CD4-positive, alpha-beta T cell treated with Interleukin-2 at 100 ng/mL for 4 hours (primary cell): ENCODE data around the gene ZFYVE9.

Source experiments
- DNase-seq: peaks from one replicate; pipeline ENCODE4 v3.0.0-alpha.2; 2020; ENCODE audit warnings: low spot score

Gene ZFYVE9

DNA sequence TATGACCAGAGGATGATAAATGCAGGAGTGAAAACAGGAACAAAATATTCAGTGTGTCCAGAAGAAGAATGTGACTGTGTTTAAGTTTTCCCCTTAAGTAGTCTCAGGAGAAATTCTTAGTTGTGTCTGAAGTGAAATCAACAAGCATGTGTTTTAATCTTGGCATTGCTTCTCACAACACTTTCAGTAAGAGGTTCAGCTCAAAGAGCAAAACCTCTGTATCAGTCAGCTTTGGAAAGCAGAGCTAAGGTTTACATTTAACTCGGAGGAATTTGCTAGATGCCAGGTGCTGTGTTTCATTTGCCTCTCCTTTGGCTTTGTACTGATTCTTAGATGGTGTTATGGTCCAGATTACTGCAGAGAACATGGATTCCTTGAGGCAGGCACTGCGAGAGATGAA, 195.6 kb downstream of the ZFYVE9 start:
- DNase-seq = no peak

- DNase-seq = no peak
Measured at GRCh38 chr1:52341655-52342260, 199.9 kb downstream of the ZFYVE9 start.

DNA sequence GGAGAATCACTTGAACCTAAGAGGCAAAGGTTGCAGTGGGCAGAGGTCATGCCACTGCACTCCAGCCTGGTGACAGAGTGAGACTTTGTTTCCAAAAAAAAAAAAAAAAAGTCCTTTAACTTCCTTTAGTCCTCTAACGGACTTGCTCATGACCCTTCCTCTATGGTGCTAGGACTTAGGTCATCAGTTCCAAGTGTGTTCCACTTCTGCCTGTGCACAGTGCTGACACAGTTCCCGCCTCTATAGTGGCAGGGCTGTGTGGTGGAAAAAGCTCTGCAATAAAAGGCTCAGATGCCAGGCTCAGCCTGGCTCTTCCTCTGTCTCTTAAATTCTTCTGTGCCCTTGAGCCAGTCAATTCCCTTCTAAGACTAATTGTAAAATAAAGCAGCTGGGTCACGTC, 202.1 kb downstream of the ZFYVE9 start:
- no peak for DNase-seq

- no peak for DNase-seq
Measured at GRCh38 chr1:52345252-52345651, 203.4 kb downstream of the ZFYVE9 start.

DNA sequence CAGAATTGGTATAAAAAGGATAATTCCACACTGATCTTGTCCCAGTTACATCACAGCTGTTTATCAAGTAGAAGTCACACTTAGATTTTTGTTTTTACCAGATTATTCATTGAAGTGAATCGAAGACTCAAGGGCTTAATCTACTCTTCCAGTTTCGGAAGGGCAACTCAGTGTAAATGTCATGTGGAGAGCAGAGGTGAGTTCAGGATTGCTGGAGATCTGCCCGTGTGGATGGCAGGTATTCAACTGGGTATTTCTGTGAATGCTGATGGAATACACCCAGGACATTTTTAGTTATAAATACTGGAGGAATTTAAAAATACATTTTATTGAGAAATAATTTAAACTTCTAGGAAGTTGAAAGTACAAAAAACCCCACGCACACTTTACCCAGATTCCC, 204.8 kb downstream of the ZFYVE9 start:
- DNase-seq = no peak

GRCh38 chr1:52348704-52349300, 206.9 kb downstream of the ZFYVE9 start:
- DNase-seq = no peak

DNA sequence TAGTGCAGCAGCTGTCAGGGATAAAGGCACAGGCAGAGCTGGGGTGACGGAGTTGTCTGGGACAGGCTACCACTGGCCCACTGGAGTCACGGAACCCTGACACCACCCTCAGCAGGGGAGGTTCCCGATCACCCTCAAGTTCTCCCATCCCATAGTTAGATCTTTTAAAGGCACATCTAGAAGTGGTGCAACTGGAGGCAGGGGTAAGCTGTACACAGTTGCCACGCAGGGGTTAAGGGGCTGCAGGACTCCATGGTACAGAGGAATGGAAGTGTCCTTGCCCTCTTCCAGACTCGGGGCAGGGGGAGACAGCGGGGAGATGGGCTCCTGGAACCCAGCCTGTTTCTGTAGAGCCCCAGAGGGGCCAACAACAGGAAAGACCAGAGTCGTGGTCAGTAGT, 210.8 kb downstream of the ZFYVE9 start:
- DNase-seq = no peak

GRCh38 chr1:52355436-52355835, 213.5 kb downstream of the ZFYVE9 start:
- DNase-seq = no peak

DNA sequence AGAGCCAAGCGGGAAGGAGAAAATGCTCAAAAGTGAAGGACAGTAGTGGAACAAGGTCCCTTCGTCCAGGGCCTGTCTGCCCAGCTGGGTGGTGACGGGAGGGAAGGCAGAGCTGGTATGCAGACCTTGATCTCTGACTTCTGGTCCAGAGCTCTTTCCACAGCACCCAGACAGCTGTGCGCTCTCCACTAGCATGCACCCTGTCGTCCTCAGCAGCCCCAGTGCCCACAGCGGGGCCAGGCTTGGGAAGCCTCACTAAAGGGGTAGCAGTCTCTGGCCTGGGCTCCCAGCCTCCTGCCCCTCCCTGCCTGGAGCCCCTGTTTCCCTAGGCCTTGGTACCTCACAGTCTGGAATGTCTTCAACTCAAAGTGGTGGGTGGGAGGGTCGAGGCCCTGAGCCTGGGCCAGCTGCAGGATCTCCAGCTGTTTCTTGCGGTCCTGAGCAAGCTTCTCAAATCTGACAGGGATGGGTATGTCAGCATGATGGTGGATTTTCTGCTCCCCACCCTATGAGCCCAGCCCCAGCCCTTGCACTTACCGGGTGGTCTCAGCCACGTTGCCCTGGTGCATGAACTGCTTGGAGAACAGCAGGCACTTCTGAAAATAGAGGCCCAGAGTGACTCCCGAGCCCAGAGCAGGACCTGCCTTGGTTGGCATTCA, 214.1 kb downstream of the ZFYVE9 start:
- no peak for DNase-seq

GRCh38 chr1:52356818-52357355, 215.0 kb downstream of the ZFYVE9 start:
- DNase-seq = no peak

GRCh38 chr1:52357397-52357796, 215.5 kb downstream of the ZFYVE9 start:
- no peak for DNase-seq

GRCh38 chr1:52358851-52359497, 217.1 kb downstream of the ZFYVE9 start:
- DNase-seq = no peak

GRCh38 chr1:52359676-52360594, 218.0 kb downstream of the ZFYVE9 start:
- no peak for DNase-seq

DNA sequence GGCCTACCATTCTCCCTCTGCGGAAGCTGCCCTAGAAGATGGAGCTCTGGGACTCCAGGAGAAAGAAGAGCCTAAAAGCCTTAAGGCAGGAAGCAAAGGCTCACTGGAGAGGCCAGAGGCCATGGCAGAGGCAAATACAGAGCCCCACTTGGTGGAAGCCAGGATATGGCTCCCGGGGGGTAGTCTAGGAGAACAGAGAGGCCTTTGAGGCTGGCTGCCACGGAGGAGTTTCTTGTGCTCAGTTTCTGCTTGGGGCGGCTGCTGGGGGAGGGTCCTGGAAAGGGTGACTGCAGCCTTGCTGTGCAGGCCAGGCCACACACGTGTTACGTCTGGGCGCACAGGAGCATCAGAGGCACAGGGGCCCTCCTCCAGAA, 218.7 kb downstream of the ZFYVE9 start:
- DNase-seq = no peak

DNA sequence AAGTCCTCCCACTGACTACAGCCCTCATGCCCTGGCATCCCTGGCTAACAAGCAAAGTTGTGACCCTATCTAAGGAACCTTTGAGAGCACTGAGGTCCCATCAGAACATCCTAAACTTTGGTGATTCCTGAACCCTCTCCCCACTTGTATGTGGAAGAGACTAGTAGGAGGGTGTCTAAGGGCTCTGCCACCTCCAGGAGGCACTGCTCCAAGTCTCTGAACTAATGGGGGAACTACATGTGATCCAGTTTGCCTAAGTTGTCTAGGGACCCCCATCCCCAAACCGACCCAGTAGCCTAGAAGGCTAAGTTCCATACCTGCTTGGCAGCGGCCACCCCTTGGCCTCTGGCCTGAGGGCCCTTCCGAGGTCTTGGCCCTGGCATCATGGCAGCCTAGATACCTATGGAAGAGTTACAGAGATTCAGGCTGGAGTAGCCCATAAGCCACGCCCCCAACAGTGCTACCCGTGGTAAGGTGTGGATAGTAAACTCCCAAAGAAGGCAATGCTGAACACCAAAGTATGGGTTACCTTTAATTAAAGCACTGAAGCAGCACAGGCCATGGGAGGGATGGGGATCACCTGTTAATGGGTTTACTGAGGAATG, 222.4 kb downstream of the ZFYVE9 start:
- no peak for DNase-seq

- DNase-seq = peak; percentile 18
Measured at GRCh38 chr1:52365071-52365745, 223.3 kb downstream of the ZFYVE9 start.

DNA sequence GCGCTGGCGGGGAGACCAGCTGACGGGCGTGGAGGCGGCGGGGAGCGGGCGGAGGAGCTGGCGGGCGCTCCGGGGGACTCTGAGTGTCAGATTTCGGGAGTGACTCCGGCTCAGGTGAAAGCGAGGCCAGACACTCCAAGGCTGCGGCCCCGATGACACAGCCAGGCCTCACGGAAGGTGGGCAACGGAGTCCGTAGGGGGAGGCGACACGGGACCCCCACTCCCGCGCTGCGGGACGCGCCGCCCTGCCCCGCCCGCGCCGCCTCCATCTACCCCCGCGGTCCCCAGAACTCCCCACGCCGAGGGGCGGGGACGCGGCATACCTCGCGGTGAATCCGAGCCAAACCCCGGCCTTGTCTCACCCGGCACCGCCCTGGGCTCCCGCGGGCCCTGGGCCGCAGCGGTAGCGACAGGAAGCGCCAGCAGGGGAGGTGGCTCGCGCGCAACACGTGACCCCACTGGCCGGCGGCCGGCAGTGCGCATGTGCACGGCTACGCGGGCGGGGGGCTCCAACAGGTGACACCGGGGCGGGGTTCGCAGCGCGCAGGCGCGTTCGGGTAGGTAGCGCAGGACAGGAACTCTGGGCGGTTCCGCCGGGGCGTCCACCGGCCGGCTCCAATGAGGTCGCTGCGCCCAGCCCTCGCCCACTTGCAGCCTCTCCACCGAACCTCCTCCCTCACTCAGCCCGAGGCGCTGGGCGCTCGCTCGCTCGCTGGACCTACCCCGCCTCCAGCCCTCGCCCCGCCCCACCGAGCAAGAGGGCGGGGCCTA, 224.0 kb downstream of the ZFYVE9 start, which contains the start of gene CC2D1B:
CC2D1B (minus strand) TSS at position 460 of the 771 bp plus-strand sequence. CDS start 1,585 bp downstream, outside the sequence.
- DNase-seq = peak; percentile 100

GRCh38 chr1:52366517-52366827, 224.6 kb downstream of the ZFYVE9 start:
- DNase-seq = no peak

GRCh38 chr1:52367272-52367671, 225.4 kb downstream of the ZFYVE9 start:
- no peak for DNase-seq
